ENCODE measurements around the gene UBE2E2. TPM values are rescaled to one million over a fixed set of nuclear protein-coding genes. Genes with fewer than 3 reads are reported as not detected.
A peak's percentile ranks its signal among the peaks of the same experiment; 100 is the strongest.

UBE2E2 gene
- polyA plus RNA-seq, 1 donor = 15.4 TPM

- Histone ChIP-seq H3K27ac (ENCODE audit: low read length) (no peak overlapping the region), H3K4me1 (ENCODE audit: control insufficient read depth, insufficient read depth, low read length) (no peaks in the 10 kb centered on the region), H3K36me3 (ENCODE audit: control insufficient read depth, insufficient read depth, low read length) (no peaks in the 10 kb centered on the region), H3K27me3 (ENCODE audit: control insufficient read depth, insufficient read depth, low read length) (peaks cover 19% of the 10 kb centered on the region), H3K9me3 (ENCODE audit: control insufficient read depth, low read depth, low read length) (no peaks in the 10 kb centered on the region), H3K4me3 (ENCODE audit: low read length) (no peak overlapping the region)
- WGBS (ENCODE audit: insufficient coverage, low lambda C conversion rate) = 100% methylated on average over 1 of the region's 1 CpG
- no peak for DNase-seq
Measured at GRCh38 chr3:23189187-23189586, 13.9 kb upstream of the UBE2E2 start.

- Histone ChIP-seq H3K36me3 (ENCODE audit: control insufficient read depth, insufficient read depth, low read length) (no peaks in the 10 kb centered on the region), H3K9me3 (ENCODE audit: control insufficient read depth, low read depth, low read length) (no peaks in the 10 kb centered on the region), H3K4me3 (ENCODE audit: low read length) (no peak overlapping the region), H3K4me1 (ENCODE audit: control insufficient read depth, insufficient read depth, low read length) (no peaks in the 10 kb centered on the region), H3K27ac (ENCODE audit: low read length) (no peak overlapping the region), H3K27me3 (ENCODE audit: control insufficient read depth, insufficient read depth, low read length) (peaks cover 24% of the 10 kb centered on the region)
- 29% methylated on average over 2 of the region's 2 CpGs for WGBS (ENCODE audit: insufficient coverage, low lambda C conversion rate)
- DNase-seq = no peak
Measured at GRCh38 chr3:23192816-23193215, 10.3 kb upstream of the UBE2E2 start.

DNA sequence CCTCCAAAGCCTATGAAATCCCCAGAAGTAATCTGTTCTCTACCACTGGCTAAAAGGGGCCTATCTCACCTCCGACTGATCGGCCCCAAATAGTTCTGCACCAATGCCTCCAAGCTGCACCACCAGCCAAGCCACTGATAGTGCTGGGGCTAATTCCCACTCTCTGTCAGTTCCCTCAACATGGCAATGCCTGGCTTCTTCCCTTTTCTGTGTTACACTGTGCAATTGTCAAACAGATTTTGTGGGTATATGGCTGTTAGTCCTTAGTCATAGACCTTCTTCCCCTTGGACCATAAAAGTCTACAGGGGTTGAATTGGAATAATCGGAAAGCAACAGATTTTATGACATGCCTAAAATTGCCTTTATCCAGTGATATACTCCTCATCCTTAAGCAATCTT lies 9.3 kb upstream of the UBE2E2 start:
- 83% methylated on average over 1 of the region's 3 CpGs for whole genome bisulfite sequencing (ENCODE audit: insufficient coverage, low lambda C conversion rate)
- no peaks in the 10 kb centered on the region for H3K9me3 ChIP-seq (ENCODE audit: control insufficient read depth, low read depth, low read length)
- H3K36me3 ChIP-seq (ENCODE audit: control insufficient read depth, insufficient read depth, low read length) = no peaks in the 10 kb centered on the region
- no peak overlapping the region for H3K27ac ChIP-seq (ENCODE audit: low read length)
- H3K4me3 ChIP-seq (ENCODE audit: low read length) = no peak overlapping the region
- H3K4me1 ChIP-seq (ENCODE audit: control insufficient read depth, insufficient read depth, low read length) = no peaks in the 10 kb centered on the region
- DNase-seq = no peak
- H3K27me3 ChIP-seq (ENCODE audit: control insufficient read depth, insufficient read depth, low read length) = peaks cover 24% of the 10 kb centered on the region

DNA sequence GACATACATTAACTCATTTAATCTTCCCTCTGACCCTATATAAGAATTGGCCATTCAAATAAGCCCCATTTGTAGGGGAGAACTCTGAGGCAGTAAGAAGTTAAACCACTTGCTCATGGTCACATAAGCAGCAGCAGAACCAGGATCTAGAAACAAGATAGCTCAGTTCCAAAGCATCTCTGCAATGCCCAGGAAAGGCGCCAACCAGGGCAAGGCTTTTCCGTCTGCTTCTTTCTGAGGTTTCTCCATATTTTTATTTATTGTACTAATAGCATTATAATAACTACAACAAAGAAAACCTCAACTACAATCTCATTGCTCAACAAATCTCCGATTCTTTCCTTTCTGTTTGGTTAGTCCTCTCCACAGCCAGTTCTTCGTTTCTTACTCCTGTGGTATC lies 4.3 kb upstream of the UBE2E2 start:
- Histone ChIP-seq H3K36me3 (ENCODE audit: control insufficient read depth, insufficient read depth, low read length) (no peaks in the 10 kb centered on the region), H3K4me1 (ENCODE audit: control insufficient read depth, insufficient read depth, low read length) (peaks cover 2% of the 10 kb centered on the region), H3K27me3 (ENCODE audit: control insufficient read depth, insufficient read depth, low read length) (peaks cover 29% of the 10 kb centered on the region), H3K9me3 (ENCODE audit: control insufficient read depth, low read depth, low read length) (no peaks in the 10 kb centered on the region), H3K4me3 (ENCODE audit: low read length) (no peak overlapping the region), H3K27ac (ENCODE audit: low read length) (no peak overlapping the region)
- 96% methylated on average over 4 of the region's 4 CpGs for WGBS (ENCODE audit: insufficient coverage, low lambda C conversion rate)
- DNase-seq = no peak

GRCh38 chr3:23199649-23200048 lies 3.5 kb upstream of the UBE2E2 start:
- Histone ChIP-seq H3K36me3 (ENCODE audit: control insufficient read depth, insufficient read depth, low read length) (no peaks in the 10 kb centered on the region), H3K4me3 (ENCODE audit: low read length) (no peak overlapping the region), H3K9me3 (ENCODE audit: control insufficient read depth, low read depth, low read length) (no peaks in the 10 kb centered on the region), H3K4me1 (ENCODE audit: control insufficient read depth, insufficient read depth, low read length) (peaks cover 2% of the 10 kb centered on the region), H3K27me3 (ENCODE audit: control insufficient read depth, insufficient read depth, low read length) (peaks cover 29% of the 10 kb centered on the region), H3K27ac (ENCODE audit: low read length) (no peak overlapping the region)
- 100% methylated on average over 1 of the region's 5 CpGs for WGBS (ENCODE audit: insufficient coverage, low lambda C conversion rate)
- no peak for DNase-seq

- Histone ChIP-seq H3K27me3 (ENCODE audit: control insufficient read depth, insufficient read depth, low read length) (peaks cover 25% of the 10 kb centered on the region), H3K4me3 (ENCODE audit: low read length) (no peak overlapping the region), H3K4me1 (ENCODE audit: control insufficient read depth, insufficient read depth, low read length) (peaks cover 2% of the 10 kb centered on the region), H3K9me3 (ENCODE audit: control insufficient read depth, low read depth, low read length) (no peaks in the 10 kb centered on the region), H3K27ac (ENCODE audit: low read length) (no peak overlapping the region), H3K36me3 (ENCODE audit: control insufficient read depth, insufficient read depth, low read length) (no peaks in the 10 kb centered on the region)
- WGBS (ENCODE audit: insufficient coverage, low lambda C conversion rate) = 87% methylated on average over 7 of the region's 10 CpGs
- DNase-seq = no peak
Measured at GRCh38 chr3:23201154-23201838, 1.8 kb upstream of the UBE2E2 start.

- DNase-seq = no peak
- Histone ChIP-seq H3K27ac (ENCODE audit: low read length) (no peak overlapping the region), H3K36me3 (ENCODE audit: control insufficient read depth, insufficient read depth, low read length) (no peaks in the 10 kb centered on the region), H3K4me3 (ENCODE audit: low read length) (peak overlapping the region; percentile 80), H3K9me3 (ENCODE audit: control insufficient read depth, low read depth, low read length) (no peaks in the 10 kb centered on the region), H3K4me1 (ENCODE audit: control insufficient read depth, insufficient read depth, low read length) (peaks cover 2% of the 10 kb centered on the region), H3K27me3 (ENCODE audit: control insufficient read depth, insufficient read depth, low read length) (peaks cover 25% of the 10 kb centered on the region)
- WGBS (ENCODE audit: insufficient coverage, low lambda C conversion rate) = no CpG with 5 or more reads among the region's 41 CpGs
Measured at GRCh38 chr3:23202203-23202920, 765 bp upstream of the UBE2E2 start.

GRCh38 chr3:23203708-23204330 lies 692 bp downstream of the UBE2E2 start:
- Histone ChIP-seq H3K27me3 (ENCODE audit: control insufficient read depth, insufficient read depth, low read length) (peaks cover 25% of the 10 kb centered on the region), H3K4me1 (ENCODE audit: control insufficient read depth, insufficient read depth, low read length) (peaks cover 2% of the 10 kb centered on the region), H3K4me3 (ENCODE audit: low read length) (peak overlapping the region; percentile 82), H3K36me3 (ENCODE audit: control insufficient read depth, insufficient read depth, low read length) (no peaks in the 10 kb centered on the region), H3K27ac (ENCODE audit: low read length) (no peak overlapping the region), H3K9me3 (ENCODE audit: control insufficient read depth, low read depth, low read length) (no peaks in the 10 kb centered on the region)
- WGBS (ENCODE audit: insufficient coverage, low lambda C conversion rate) = 0% methylated on average over 4 of the region's 19 CpGs
- no peak for DNase-seq

- H3K27me3 ChIP-seq (ENCODE audit: control insufficient read depth, insufficient read depth, low read length) = peaks cover 14% of the 10 kb centered on the region
- no peak overlapping the region for H3K4me3 ChIP-seq (ENCODE audit: low read length)
- no peak overlapping the region for H3K27ac ChIP-seq (ENCODE audit: low read length)
- no peaks in the 10 kb centered on the region for H3K9me3 ChIP-seq (ENCODE audit: control insufficient read depth, low read depth, low read length)
- DNase-seq = no peak
- peaks cover 2% of the 10 kb centered on the region for H3K4me1 ChIP-seq (ENCODE audit: control insufficient read depth, insufficient read depth, low read length)
- H3K36me3 ChIP-seq (ENCODE audit: control insufficient read depth, insufficient read depth, low read length) = no peaks in the 10 kb centered on the region
- WGBS (ENCODE audit: insufficient coverage, low lambda C conversion rate) = 100% methylated on average over 2 of the region's 3 CpGs
Measured at GRCh38 chr3:23206366-23206765, 3.2 kb downstream of the UBE2E2 start.

DNA sequence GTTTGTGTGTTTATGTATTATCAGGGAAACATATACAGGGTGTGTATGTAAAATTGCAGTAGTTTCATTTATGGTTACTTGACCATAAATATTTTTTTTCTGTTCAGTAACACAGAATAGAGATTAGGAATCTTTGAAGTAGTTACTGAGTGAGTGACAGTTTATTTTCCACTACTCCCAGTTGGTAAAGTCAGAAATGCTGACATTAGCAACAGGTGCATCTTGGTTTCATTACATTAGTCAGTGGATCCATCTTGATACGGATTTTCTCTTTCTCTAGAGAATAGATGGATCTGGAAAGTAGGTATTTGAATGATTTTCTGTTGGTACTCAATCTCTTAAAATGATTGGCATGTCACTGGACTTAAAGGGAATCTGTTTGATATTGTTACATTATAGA lies 6.0 kb downstream of the UBE2E2 start:
- Histone ChIP-seq H3K4me3 (ENCODE audit: low read length) (no peak overlapping the region), H3K27ac (ENCODE audit: low read length) (no peak overlapping the region), H3K9me3 (ENCODE audit: control insufficient read depth, low read depth, low read length) (no peaks in the 10 kb centered on the region), H3K27me3 (ENCODE audit: control insufficient read depth, insufficient read depth, low read length) (peaks cover 3% of the 10 kb centered on the region), H3K36me3 (ENCODE audit: control insufficient read depth, insufficient read depth, low read length) (no peaks in the 10 kb centered on the region), H3K4me1 (ENCODE audit: control insufficient read depth, insufficient read depth, low read length) (no peaks in the 10 kb centered on the region)
- DNase-seq = no peak
- WGBS (ENCODE audit: insufficient coverage, low lambda C conversion rate) = no CpG with 5 or more reads among the region's 1 CpG
